Gastroesophageal sphincter (tissue), 4 donors: ENCODE measurements around the gene TTYH3. TPM values are rescaled to one million over a fixed set of nuclear protein-coding genes. Genes with fewer than 3 reads are reported as not detected.

Source experiments
- ATAC-seq: fragments of 150-250 bp; one replicate; pipeline ENCODE4 v1.9.1; 2016; ENCODE audit warnings: mild to moderate bottlenecking, moderate library complexity
- H3K27ac ChIP-seq, 4 donors: fragments of 200-600 bp; sonication (generic) in 3 of 4; 1 replicate in 3 of 4; 2 replicates in 1 of 4; pipeline ENCODE4 v1.5.1; 2016 to 2019
- H3K27me3 ChIP-seq: fragments of 200-600 bp; sonication (generic); one replicate; pipeline ENCODE4 v1.5.1; 2019
- H3K36me3 ChIP-seq, 2 donors: fragments of 200-600 bp; sonication (generic); one replicate each; pipeline ENCODE4 v1.5.1; 2019; ENCODE audit warnings: control low read depth in 1 of 2
- H3K4me1 ChIP-seq, 3 donors: fragments of 200-600 bp; sonication (generic); 1 replicate in 2 of 3; 2 replicates in 1 of 3; pipeline ENCODE4 v1.5.1; 2016 to 2019; ENCODE audit warnings: control low read depth in 2 of 3
- H3K4me3 ChIP-seq, 2 donors: fragments of 200-600 bp; sonication (generic); one replicate each; pipeline ENCODE4 v1.5.1; 2019; ENCODE audit warnings: mild to moderate bottlenecking in 1 of 2, moderate library complexity in 1 of 2
- H3K9me3 ChIP-seq, 3 donors: fragments of 200-600 bp; sonication (generic); one replicate each; pipeline ENCODE4 v1.5.1; 2017 to 2019; ENCODE audit warnings: control low read depth in 2 of 3
- CTCF ChIP-seq, 4 experiments: fragments of 200-600 bp in 2 of 4; fragments of 450-650 bp in 2 of 4; sonication (generic) in 1 of 4; IDR thresholded peaks; one replicate each; pipeline ENCODE4 v1.5.1; 2017 to 2019; ENCODE audit warnings: antibody characterized with exemption in 4 of 4, mild to moderate bottlenecking in 2 of 4, moderate library complexity in 2 of 4
- EP300 ChIP-seq: sonication (generic); formaldehyde crosslinking; IDR thresholded peaks from one replicate; pipeline ENCODE4 v1.6.1; 2017; ENCODE audit warnings: antibody characterized with exemption, mild to moderate bottlenecking
- POLR2A ChIP-seq, 2 donors: fragments of 450-650 bp; IDR thresholded peaks; one replicate each; pipeline ENCODE4 v1.6.1; 2017; ENCODE audit warnings: antibody characterized with exemption in 2 of 2, mild to moderate bottlenecking in 2 of 2, moderate library complexity in 1 of 2
- POLR2AphosphoS5 ChIP-seq: sonication (generic); formaldehyde crosslinking; IDR thresholded peaks from one replicate; pipeline ENCODE4 v1.6.1; 2017; ENCODE audit warnings: antibody characterized with exemption
- WGBS, 2 donors: methylation state at CpG; one replicate each; pipeline ENCODE4 v1.1.5; 2018; ENCODE audit warnings: low coverage in 1 of 2; 5-methylcytosine and 5-hydroxymethylcytosine counted together
- total RNA-seq, 4 donors: library from RNA; depleted of rRNA; stranded (reverse); fragments of >200 nt; gene quantifications; one replicate each; pipeline ENCODE4 v1.1.0, GENCODE V29; 2016

Gene TTYH3
- total RNA-seq, 4 donors from 2014 or later: 11.2 to 29.8 (median 16.9) TPM

DNA sequence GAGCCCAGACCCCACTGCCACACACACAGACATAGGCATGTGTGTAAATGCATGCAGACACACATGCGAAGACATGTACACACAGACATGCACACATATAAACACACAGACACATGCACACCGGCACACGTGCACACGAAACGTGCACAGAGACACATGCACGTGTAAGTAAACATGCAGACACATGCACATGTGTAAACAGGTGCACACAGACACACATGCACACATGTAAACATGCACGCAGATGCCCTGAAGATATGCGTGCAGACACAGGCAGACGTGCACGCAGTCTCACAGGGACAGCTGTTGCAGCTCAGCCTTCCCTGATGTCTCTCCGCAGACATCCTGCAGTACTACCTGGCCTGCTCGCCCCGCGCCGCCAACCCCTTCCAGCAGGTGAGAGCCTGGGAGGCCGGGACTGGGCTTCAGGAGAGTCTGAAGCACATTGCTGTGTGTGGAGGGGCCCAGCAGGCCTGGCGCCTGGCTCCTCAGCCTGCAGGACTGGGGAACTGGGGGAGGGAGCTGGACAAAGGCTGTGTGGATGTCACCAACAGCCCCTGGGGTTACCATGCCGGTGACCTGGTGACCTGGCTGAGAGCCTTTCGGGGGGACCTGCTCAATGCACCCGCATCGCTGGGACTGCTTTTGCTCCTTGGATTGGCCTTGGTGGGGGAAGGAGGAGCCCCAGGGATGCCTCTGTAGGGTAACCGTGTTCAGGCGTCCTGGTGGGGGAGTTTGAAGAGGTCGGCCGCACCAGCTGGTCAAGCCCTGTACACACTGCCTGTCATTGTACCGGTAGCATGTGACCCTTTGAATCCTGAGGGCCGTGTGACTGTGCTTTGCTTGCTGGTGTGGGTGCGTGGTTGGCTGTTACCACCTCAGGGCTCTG lies 20.3 kb downstream of the TTYH3 start:
- ATAC-seq: no peak
- no peak overlapping the region for H3K4me3 ChIP-seq
- no peaks in the 10 kb centered on the region for H3K4me1 ChIP-seq
- H3K36me3 ChIP-seq: peaks cover 0 to 91% of the 10 kb centered on the region in 2 donors
- TF ChIP-seq CTCF (IDR thresholded peaks at IDR 0.05) (no peak), POLR2A (IDR thresholded peaks at IDR 0.05) (no peak), EP300 (no peak), POLR2AphosphoS5 (no peak)
- no peak overlapping the region for H3K27ac ChIP-seq
- WGBS, 2 donors: 86 to 100% methylated on average over 1 to 11 of the region's 28 CpGs
- no peaks in the 10 kb centered on the region for H3K9me3 ChIP-seq
- H3K27me3 ChIP-seq: no peaks in the 10 kb centered on the region

- Histone ChIP-seq H3K27ac (no peak overlapping the region), H3K9me3 (no peaks in the 10 kb centered on the region), H3K27me3 (no peaks in the 10 kb centered on the region), H3K4me3 (no peak overlapping the region), H3K4me1 (no peaks in the 10 kb centered on the region), H3K36me3 (peaks cover 0 to 89% of the 10 kb centered on the region in 2 donors)
- TF ChIP-seq CTCF (IDR thresholded peaks at IDR 0.05): no peak
- WGBS, 2 donors: no CpG with 5 or more reads among the region's 12 CpGs
- ATAC-seq: no peak
Observed at GRCh38 chr7:2652736-2653060, 20.9 kb downstream of the TTYH3 start.

- Histone ChIP-seq H3K36me3 (peaks cover 0 to 89% of the 10 kb centered on the region in 2 donors), H3K27ac (no peak overlapping the region), H3K4me1 (no peaks in the 10 kb centered on the region), H3K9me3 (no peaks in the 10 kb centered on the region), H3K27me3 (no peaks in the 10 kb centered on the region), H3K4me3 (no peak overlapping the region)
- WGBS, 2 donors: 77 to 80% methylated on average over 5 of the region's 5 CpGs
- no peak for ATAC-seq
- TF ChIP-seq POLR2A (IDR thresholded peaks at IDR 0.05) (no peak), EP300 (no peak), CTCF (IDR thresholded peaks at IDR 0.05) (no peak), POLR2AphosphoS5 (no peak)
Observed at GRCh38 chr7:2654059-2654458, 22.3 kb downstream of the TTYH3 start.

- ATAC-seq: no peak
- H3K36me3 ChIP-seq: peaks cover 0 to 89% of the 10 kb centered on the region in 2 donors
- no peaks in the 10 kb centered on the region for H3K9me3 ChIP-seq
- 100% methylated on average over 2 of the region's 29 CpGs; no CpG with 5 or more reads in 1 of the 2 donors for WGBS, 2 donors
- no peaks in the 10 kb centered on the region for H3K27me3 ChIP-seq
- no peak overlapping the region for H3K4me3 ChIP-seq
- H3K4me1 ChIP-seq: no peaks in the 10 kb centered on the region
- TF ChIP-seq CTCF (IDR thresholded peaks at IDR 0.05) (no peak), POLR2AphosphoS5 (no peak)
- H3K27ac ChIP-seq: no peak overlapping the region
Observed at GRCh38 chr7:2655870-2656614, 24.3 kb downstream of the TTYH3 start.

DNA sequence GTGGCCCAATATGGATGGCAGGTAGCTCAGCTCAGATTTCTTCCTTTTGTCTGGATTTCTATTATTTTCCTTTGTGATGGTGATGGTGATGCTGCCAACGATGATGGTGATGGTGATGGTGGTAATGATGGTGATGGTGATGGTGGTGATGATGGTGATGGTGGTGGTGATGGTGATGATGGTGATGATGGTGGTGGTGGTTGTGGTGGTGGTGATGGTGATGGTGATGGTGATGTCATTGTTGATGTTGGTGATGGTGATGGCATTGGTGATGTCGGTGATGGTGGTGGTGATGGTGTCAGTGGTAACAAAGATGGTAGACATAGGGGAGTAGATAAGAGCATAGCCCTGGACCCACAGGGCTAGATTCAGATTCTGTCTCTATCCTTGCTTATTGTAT lies 25.4 kb downstream of the TTYH3 start:
- H3K27ac ChIP-seq: no peak overlapping the region
- TF ChIP-seq CTCF (IDR thresholded peaks at IDR 0.05) (no peak), EP300 (no peak), POLR2A (IDR thresholded peaks at IDR 0.05) (no peak), POLR2AphosphoS5 (no peak)
- H3K9me3 ChIP-seq: no peaks in the 10 kb centered on the region
- H3K4me3 ChIP-seq: no peak overlapping the region
- WGBS, 2 donors: 90 to 100% methylated on average over 2 of the region's 2 CpGs
- no peaks in the 10 kb centered on the region for H3K4me1 ChIP-seq
- H3K36me3 ChIP-seq: peaks cover 0 to 89% of the 10 kb centered on the region in 2 donors
- no peak for ATAC-seq
- H3K27me3 ChIP-seq: no peaks in the 10 kb centered on the region
